22Rv1 (cell line): ENCODE results near the gene GRB7.

Experiments
- H3K27ac ChIP-seq: fragments of 450-650 bp; 2 replicates; pipeline ENCODE4 v1.5.1; 2017
- CTCF ChIP-seq: fragments of 450-650 bp; IDR thresholded peaks from 2 replicates; pipeline ENCODE4 v1.5.1; 2017; ENCODE audit warnings: mild to moderate bottlenecking
- ZFX ChIP-seq: fragments of 450-650 bp; IDR thresholded peaks from 2 replicates; pipeline ENCODE4 v1.6.1; 2017; ENCODE audit warnings: antibody characterized with exemption, borderline replicate concordance

The GRB7 gene

GRCh38 chr17:39738983-39739884 is 1.5 kb downstream of the GRB7 start:
- peak overlapping the region; percentile 98 for H3K27ac ChIP-seq
- TF ChIP-seq CTCF = no peak
- TF ChIP-seq ZFX = no peak

- TF ChIP-seq ZFX (no peak), CTCF (no peak)
- H3K27ac ChIP-seq = peak overlapping the region; percentile 98
Observed at GRCh38 chr17:39739885-39740356, 2.2 kb downstream of the GRB7 start.

- no peak for TF ChIP-seq CTCF
- TF ChIP-seq ZFX = no peak
- peak overlapping the region; percentile 98 for H3K27ac ChIP-seq
Observed at GRCh38 chr17:39740357-39741111, 2.8 kb downstream of the GRB7 start.

GRCh38 chr17:39742126-39742855 is 4.6 kb downstream of the GRB7 start:
- TF ChIP-seq ZFX (no peak), CTCF (no peak)
- H3K27ac ChIP-seq = no peak overlapping the region

- TF ChIP-seq CTCF (no peak), ZFX (no peak)
- no peak overlapping the region for H3K27ac ChIP-seq
Observed at GRCh38 chr17:39742856-39743436, 5.2 kb downstream of the GRB7 start.

GRCh38 chr17:39744075-39744835 is 6.5 kb downstream of the GRB7 start:
- TF ChIP-seq ZFX (no peak), CTCF (no peak)
- H3K27ac ChIP-seq = no peak overlapping the region
